ENCODE data around the gene ZSCAN21. TPM values are rescaled to one million over a fixed set of nuclear protein-coding genes. Genes with fewer than 3 reads are reported as not detected.

The ZSCAN21 gene
- total RNA-seq, 4 donors from 2014 or later = 6.7 to 15.6 (median 12.1) TPM

DNA sequence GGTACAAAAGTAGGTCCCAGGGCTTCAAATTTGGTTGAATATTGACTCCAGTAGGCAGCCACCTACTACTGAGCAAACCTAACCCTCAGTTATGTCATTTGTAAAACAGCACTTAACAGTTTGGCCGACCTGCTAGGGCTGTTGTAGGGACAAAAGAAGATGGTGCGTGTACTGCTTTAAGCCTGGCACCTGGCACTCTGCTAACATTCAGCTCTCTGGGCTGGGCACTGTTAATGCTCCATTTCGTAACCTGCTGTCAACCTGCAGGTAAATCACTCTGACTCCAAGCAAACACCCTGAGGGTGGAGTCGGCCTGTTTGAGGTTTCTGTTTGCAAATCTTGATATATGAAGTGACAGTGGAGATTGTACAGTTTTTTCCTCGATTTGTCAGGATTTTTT is 27.0 kb upstream of the ZSCAN21 start:
- no peak for TF ChIP-seq CTCF (IDR thresholded peaks at IDR 0.05; ENCODE audit: low read depth)

DNA sequence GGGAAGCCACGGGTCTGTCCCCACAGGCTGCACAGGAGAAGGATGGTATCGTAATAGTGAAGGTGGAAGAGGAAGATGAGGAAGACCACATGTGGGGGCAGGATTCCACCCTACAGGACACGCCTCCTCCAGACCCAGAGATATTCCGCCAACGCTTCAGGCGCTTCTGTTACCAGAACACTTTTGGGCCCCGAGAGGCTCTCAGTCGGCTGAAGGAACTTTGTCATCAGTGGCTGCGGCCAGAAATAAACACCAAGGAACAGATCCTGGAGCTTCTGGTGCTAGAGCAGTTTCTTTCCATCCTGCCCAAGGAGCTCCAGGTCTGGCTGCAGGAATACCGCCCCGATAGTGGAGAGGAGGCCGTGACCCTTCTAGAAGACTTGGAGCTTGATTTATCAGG is 26.0 kb upstream of the ZSCAN21 start:
- no peak for TF ChIP-seq CTCF (IDR thresholded peaks at IDR 0.05; ENCODE audit: low read depth)

- TF ChIP-seq CTCF (IDR thresholded peaks at IDR 0.05; ENCODE audit: low read depth) = no peak
Observed at GRCh38 chr7:100024020-100024619, 25.5 kb upstream of the ZSCAN21 start.

DNA sequence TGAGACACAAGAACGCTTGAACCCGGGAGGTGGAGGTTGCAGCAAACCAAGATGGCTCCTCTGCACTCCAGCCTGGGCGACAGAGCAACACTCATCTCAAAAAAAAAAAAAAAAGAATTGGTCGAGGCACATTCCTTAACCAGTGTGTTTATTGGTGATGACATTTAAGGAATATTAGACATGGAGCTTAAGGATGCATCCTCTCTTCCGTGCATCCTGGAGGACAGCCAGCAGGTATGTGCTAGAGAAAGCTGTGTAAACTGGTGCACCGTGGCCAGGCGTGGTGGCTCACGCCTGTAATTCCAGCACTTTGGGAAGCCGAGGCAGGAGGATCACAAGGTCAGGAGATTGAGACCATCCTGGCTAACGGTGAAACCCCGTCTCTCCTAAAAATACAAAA is 22.4 kb upstream of the ZSCAN21 start:
- no peak for TF ChIP-seq CTCF (IDR thresholded peaks at IDR 0.05; ENCODE audit: low read depth)

DNA sequence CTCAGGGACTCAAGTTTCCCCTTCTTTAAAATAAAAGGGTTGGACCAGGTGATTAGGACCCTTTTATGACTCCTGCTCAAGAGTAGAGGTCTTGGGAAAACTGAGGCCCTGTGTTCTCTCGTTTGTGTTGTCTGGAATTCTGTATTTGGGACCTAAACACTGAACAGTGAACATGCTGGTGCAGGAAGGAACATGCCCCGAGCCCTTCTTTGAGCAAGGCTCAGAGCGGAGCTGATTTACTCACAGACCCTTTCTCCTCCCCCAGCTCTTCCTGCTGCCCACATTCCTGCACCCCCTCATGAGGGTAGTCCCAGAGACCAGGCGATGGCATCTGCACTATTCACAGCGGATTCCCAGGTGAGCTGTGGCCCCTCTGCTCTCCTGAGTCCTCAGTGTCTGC is 20.0 kb upstream of the ZSCAN21 start:
- no peak for TF ChIP-seq CTCF (IDR thresholded peaks at IDR 0.05; ENCODE audit: low read depth)

DNA sequence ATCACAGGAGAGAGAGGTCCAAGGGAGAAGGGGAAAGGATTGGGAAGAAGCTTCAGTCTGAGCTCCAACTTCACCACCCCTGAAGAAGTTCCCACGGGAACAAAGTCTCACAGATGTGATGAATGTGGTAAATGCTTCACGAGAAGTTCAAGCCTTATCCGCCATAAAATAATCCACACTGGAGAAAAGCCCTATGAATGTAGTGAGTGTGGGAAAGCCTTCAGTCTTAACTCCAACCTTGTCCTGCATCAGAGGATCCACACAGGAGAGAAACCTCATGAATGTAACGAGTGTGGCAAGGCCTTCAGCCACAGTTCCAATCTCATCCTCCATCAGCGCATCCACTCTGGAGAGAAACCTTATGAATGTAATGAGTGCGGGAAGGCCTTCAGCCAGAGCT is 16.0 kb upstream of the ZSCAN21 start:
- no peak for TF ChIP-seq CTCF (IDR thresholded peaks at IDR 0.05; ENCODE audit: low read depth)

- no peak for TF ChIP-seq CTCF (IDR thresholded peaks at IDR 0.05; ENCODE audit: low read depth)
Observed at GRCh38 chr7:100034871-100035510, 14.6 kb upstream of the ZSCAN21 start.
